ENCODE data around the gene OSBPL6.
A peak's percentile ranks its signal among the peaks of the same experiment; 100 is the strongest.

DNA sequence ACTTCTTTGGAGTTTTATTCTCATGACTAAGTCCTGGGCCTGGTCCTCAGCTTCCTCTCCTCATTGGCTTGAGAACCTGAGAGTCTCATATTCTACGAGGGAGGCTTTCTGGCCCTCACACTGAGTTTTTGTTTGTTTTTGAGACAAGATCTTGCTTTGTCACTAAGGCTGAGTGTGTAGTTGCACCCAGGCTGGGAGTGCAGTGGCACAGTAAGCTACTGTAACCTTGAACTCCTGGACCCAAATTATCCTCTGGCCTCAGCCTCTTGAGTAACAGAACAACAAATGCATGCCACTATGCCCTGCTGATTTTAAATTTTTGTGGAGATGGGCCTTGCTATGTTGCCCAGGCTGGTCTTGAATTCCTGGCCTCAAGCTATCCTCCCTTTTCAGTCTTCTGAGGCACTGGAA lies 234.1 kb downstream of the OSBPL6 start:
- TF ChIP-seq, protein P1, sequence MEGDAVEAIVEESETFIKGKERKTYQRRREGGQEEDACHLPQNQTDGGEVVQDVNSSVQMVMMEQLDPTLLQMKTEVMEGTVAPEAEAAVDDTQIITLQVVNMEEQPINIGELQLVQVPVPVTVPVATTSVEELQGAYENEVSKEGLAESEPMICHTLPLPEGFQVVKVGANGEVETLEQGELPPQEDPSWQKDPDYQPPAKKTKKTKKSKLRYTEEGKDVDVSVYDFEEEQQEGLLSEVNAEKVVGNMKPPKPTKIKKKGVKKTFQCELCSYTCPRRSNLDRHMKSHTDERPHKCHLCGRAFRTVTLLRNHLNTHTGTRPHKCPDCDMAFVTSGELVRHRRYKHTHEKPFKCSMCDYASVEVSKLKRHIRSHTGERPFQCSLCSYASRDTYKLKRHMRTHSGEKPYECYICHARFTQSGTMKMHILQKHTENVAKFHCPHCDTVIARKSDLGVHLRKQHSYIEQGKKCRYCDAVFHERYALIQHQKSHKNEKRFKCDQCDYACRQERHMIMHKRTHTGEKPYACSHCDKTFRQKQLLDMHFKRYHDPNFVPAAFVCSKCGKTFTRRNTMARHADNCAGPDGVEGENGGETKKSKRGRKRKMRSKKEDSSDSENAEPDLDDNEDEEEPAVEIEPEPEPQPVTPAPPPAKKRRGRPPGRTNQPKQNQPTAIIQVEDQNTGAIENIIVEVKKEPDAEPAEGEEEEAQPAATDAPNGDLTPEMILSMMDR (IDR thresholded peaks at IDR 0.05; ENCODE audit: low read depth, low read length, missing input control) = no peak
- TF ChIP-seq, protein P2, sequence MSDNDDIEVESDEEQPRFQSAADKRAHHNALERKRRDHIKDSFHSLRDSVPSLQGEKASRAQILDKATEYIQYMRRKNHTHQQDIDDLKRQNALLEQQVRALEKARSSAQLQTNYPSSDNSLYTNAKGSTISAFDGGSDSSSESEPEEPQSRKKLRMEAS (IDR thresholded peaks at IDR 0.05) = no peak
- TF ChIP-seq HNF4G (IDR thresholded peaks at IDR 0.05) = peak; percentile 12
- TF ChIP-seq REST (IDR thresholded peaks at IDR 0.05) = no peak

Measured in liver (tissue), 3 donors.